Natural killer cell (primary cell): ENCODE measurements around the gene TREX2. TPM values are rescaled to one million over a fixed set of nuclear protein-coding genes. Genes with fewer than 3 reads are reported as not detected.

Experiments used
- ATAC-seq, 3 donors: fragments of 150-1000 bp in 2 of 3; fragments of 200-7000 bp in 1 of 3; cut with Tn5 transposase; 1 replicate in 1 of 3; 2 replicates in 2 of 3; pipeline ENCODE4 v1.10.0; 2021; ENCODE audit warnings: mild to moderate bottlenecking in 2 of 3, moderate library complexity in 2 of 3
- DNase-seq, 2 donors: peaks; one replicate each; pipeline versions ENCODE4 v3.0.0 to v3.0.0-alpha.2; 2013 to 2021; ENCODE audit warnings: mixed read lengths in 1 of 2
- H3K27ac ChIP-seq: one replicate; pipeline ENCODE4 v1.5.1; 2013; ENCODE audit warnings: mild to moderate bottlenecking, low read length
- H3K27me3 ChIP-seq: one replicate; pipeline ENCODE4 v1.6.1; 2013; ENCODE audit warnings: low read length; ENCODE audit not compliant: control insufficient read depth, insufficient read depth
- H3K36me3 ChIP-seq: one replicate; pipeline ENCODE4 v1.6.1; 2013; ENCODE audit warnings: low read length; ENCODE audit not compliant: control insufficient read depth, insufficient read depth
- H3K4me1 ChIP-seq: one replicate; pipeline ENCODE4 v1.6.1; 2013; ENCODE audit warnings: low read length; ENCODE audit not compliant: control insufficient read depth, insufficient read depth
- H3K4me3 ChIP-seq: one replicate; pipeline ENCODE4 v1.5.1; 2013; ENCODE audit warnings: low read length
- H3K9me3 ChIP-seq: one replicate; pipeline ENCODE4 v1.6.1; 2013; ENCODE audit warnings: low read length; ENCODE audit not compliant: control insufficient read depth, insufficient read depth
- H3K27ac Mint-ChIP-seq, 2 donors: one replicate each; pipeline ENCODE4 v1.8.0; 2022; ENCODE audit warnings: mild to moderate bottlenecking in 2 of 2, mixed read lengths in 2 of 2, moderate library complexity in 1 of 2
- H3K27me3 Mint-ChIP-seq, 2 donors: one replicate each; pipeline ENCODE4 v1.8.0; 2022; ENCODE audit warnings: low read depth in 2 of 2, mixed read lengths in 2 of 2
- H3K36me3 Mint-ChIP-seq: one replicate; pipeline ENCODE4 v1.8.0; 2022; ENCODE audit warnings: mixed read lengths
- H3K4me1 Mint-ChIP-seq, 2 donors: one replicate each; pipeline ENCODE4 v1.8.0; 2022; ENCODE audit warnings: mixed read lengths in 2 of 2
- H3K4me3 Mint-ChIP-seq: one replicate; pipeline ENCODE4 v1.8.0; 2022; ENCODE audit warnings: mild to moderate bottlenecking, moderate library complexity, mixed read lengths
- H3K9me3 Mint-ChIP-seq, 2 donors: one replicate each; pipeline ENCODE4 v1.8.0; 2022; ENCODE audit warnings: mixed read lengths in 2 of 2
- CTCF ChIP-seq: fragments of 200-600 bp; IDR thresholded peaks from one replicate; pipeline ENCODE4 v1.8.0; 2022; ENCODE audit warnings: antibody characterized with exemption
- WGBS: methylation state at CpG from one replicate; pipeline ENCODE4 v1.1.7; 2013; ENCODE audit warnings: missing lambda C conversion rate; ENCODE audit not compliant: insufficient coverage; 5-methylcytosine and 5-hydroxymethylcytosine counted together
- intact Hi-C: fragments of 100-400 bp; cut with micrococcal nuclease; formaldehyde crosslinking; loops from one replicate; pipeline ENCODE4 v1.14.2; 2022
- total RNA-seq, 4 donors: library from RNA; stranded (reverse); fragments of 120-200 nt in 1 of 4; gene quantifications; one replicate each; pipeline versions ENCODE4 v1.2.3 to v1.2.4, GENCODE V29; 2013 to 2022

Gene TREX2
- total RNA-seq, 3 donors from 2014 or later (not counting 1 experiment from before 2014, with no cell fraction given): 1.6 to 3.4 (median 3.1) TPM

DNA sequence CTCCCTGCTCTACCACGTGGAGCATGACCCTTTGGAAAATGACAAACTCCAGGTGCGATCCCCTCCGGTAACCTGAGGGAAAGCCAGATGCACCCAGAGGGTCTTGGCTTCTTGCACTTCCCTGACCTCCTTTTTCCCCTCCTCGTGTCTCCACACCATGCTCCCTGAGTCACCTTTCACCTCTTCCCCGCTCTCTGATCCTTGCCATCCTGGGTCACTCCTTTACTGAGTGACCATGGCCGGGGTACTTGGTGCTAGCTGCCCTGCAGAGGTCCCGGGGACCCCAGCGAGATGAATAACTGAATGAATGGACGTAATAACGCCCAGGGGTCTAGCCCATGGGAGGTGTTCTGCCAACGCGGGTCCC lies 35.0 kb downstream of the TREX2 start:
- H3K27ac Mint-ChIP-seq: peak overlapping the region in 1 of 2 donors; percentile 68
- Histone ChIP-seq H3K36me3 (no peaks in the 10 kb centered on the region), H3K4me3 (peak overlapping the region; percentile 20), H3K27ac (no peak overlapping the region), H3K4me1 (peaks cover 15% of the 10 kb centered on the region), H3K9me3 (no peaks in the 10 kb centered on the region), H3K27me3 (no peaks in the 10 kb centered on the region)
- ATAC-seq (no peak), DNase-seq (no peak)
- WGBS: 65% methylated on average over 12 of the region's 12 CpGs
- H3K9me3 Mint-ChIP-seq: no peaks in the 10 kb centered on the region
- intact Hi-C loops: no loop called here
- H3K4me1 Mint-ChIP-seq: peaks cover 0 to 13% of the 10 kb centered on the region in 2 donors
- TF ChIP-seq CTCF: no peak
- no peaks in the 10 kb centered on the region for H3K36me3 Mint-ChIP-seq
- peak overlapping the region; percentile 84 for H3K4me3 Mint-ChIP-seq
- peaks cover 0 to 3% of the 10 kb centered on the region in 2 donors for H3K27me3 Mint-ChIP-seq

- no peaks in the 10 kb centered on the region for H3K9me3 ChIP-seq
- no peak overlapping the region for H3K27ac Mint-ChIP-seq
- H3K27me3 Mint-ChIP-seq: peaks cover 0 to 5% of the 10 kb centered on the region in 2 donors
- H3K4me1 ChIP-seq: peaks cover 15% of the 10 kb centered on the region
- H3K4me3 Mint-ChIP-seq: no peak overlapping the region
- intact Hi-C loops: no loop called here
- no peak for TF ChIP-seq CTCF
- 97% methylated on average over 12 of the region's 15 CpGs for WGBS
- DNase-seq (no peak), ATAC-seq (no peak)
- no peaks in the 10 kb centered on the region for H3K36me3 Mint-ChIP-seq
- no peaks in the 10 kb centered on the region for H3K36me3 ChIP-seq
- no peak overlapping the region for H3K27ac ChIP-seq
- no peaks in the 10 kb centered on the region for H3K9me3 Mint-ChIP-seq
- peaks cover 0 to 10% of the 10 kb centered on the region in 2 donors for H3K4me1 Mint-ChIP-seq
- no peaks in the 10 kb centered on the region for H3K27me3 ChIP-seq
- no peak overlapping the region for H3K4me3 ChIP-seq
Observed at GRCh38 chrX:153410373-153410772, 35.5 kb downstream of the TREX2 start.

GRCh38 chrX:153409414-153410101 lies 36.3 kb downstream of the TREX2 start:
- no peaks in the 10 kb centered on the region for H3K36me3 ChIP-seq

More at GRCh38 chrX:153409414-153410101, 36.3 kb downstream of the TREX2 start:
- no peaks in the 10 kb centered on the region for H3K36me3 Mint-ChIP-seq
- H3K27me3 ChIP-seq: no peaks in the 10 kb centered on the region
- peaks cover 0 to 10% of the 10 kb centered on the region in 2 donors for H3K4me1 Mint-ChIP-seq
- intact Hi-C loops: no loop called here
- TF ChIP-seq CTCF: no peak
- no peak for DNase-seq
- H3K9me3 Mint-ChIP-seq: no peaks in the 10 kb centered on the region
- no peak overlapping the region for H3K27ac ChIP-seq
- ATAC-seq: no peak
- H3K9me3 ChIP-seq: no peaks in the 10 kb centered on the region
- 91% methylated on average over 30 of the region's 30 CpGs for WGBS
- no peak overlapping the region for H3K27ac Mint-ChIP-seq
- no peak overlapping the region for H3K4me3 Mint-ChIP-seq
- H3K4me3 ChIP-seq: no peak overlapping the region
- peaks cover 15% of the 10 kb centered on the region for H3K4me1 ChIP-seq
- H3K27me3 Mint-ChIP-seq: peaks cover 0 to 5% of the 10 kb centered on the region in 2 donors
